ENCODE data around the gene AADAT. TPM values are rescaled to one million over a fixed set of nuclear protein-coding genes. Genes with fewer than 3 reads are reported as not detected.

Gene AADAT
- total RNA-seq, 1 experiment from 2014 or later = 8.4 TPM

DNA sequence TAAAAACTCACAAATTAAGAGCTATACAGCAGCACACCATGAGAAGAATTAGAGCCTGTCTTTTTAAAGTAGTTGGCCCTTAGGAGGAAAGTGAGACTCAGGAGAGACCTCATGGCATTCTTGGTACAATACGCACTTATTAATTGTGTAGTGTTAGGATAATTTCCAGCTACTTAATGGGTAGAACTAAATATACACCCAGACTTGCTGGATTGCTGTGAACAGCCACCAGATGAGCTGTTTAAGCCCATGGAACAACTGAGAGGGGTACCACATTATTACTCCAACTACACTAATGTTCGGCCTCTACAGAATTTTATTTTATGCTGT is 77.2 kb downstream of the AADAT start:
- Histone ChIP-seq H3K4me3 (ENCODE audit: low read depth, low read length) (no peak overlapping the region), H3K27me3 (replicated peaks; ENCODE audit: control insufficient read depth, insufficient read depth, low read length) (no peaks in the 10 kb centered on the region), H3K4me1 (no peaks in the 10 kb centered on the region), H3K36me3 (ENCODE audit: control insufficient read depth, insufficient read depth, low read length) (no peaks in the 10 kb centered on the region), H3K9me3 (no peaks in the 10 kb centered on the region; the same call in 1 of the 2 replicates)
- ChIA-PET POLR2A (no interaction called here), CTCF (no interaction called here)
- no peaks in the 10 kb centered on the region for H3K4me1 Mint-ChIP-seq (ENCODE audit: low read depth, unreplicated experiment)
- H3K4me3 Mint-ChIP-seq (ENCODE audit: unreplicated experiment) = no peak overlapping the region
- intact Hi-C loops (cut with micrococcal nuclease; ENCODE audit: unreplicated experiment) = no loop called here
- BruUV-seq (replicated peaks) = no TSS peak
- H3K36me3 Mint-ChIP-seq (ENCODE audit: insufficient read depth, unreplicated experiment) = no peaks in the 10 kb centered on the region
- H3K9me3 Mint-ChIP-seq (ENCODE audit: unreplicated experiment) = no peaks in the 10 kb centered on the region
- DNase-seq = no peak
- H3K27me3 Mint-ChIP-seq (ENCODE audit: insufficient read depth, unreplicated experiment) = peaks cover 2% of the 10 kb centered on the region
- H3K27ac Mint-ChIP-seq (ENCODE audit: unreplicated experiment) = no peak overlapping the region
- TF ChIP-seq, protein P1, sequence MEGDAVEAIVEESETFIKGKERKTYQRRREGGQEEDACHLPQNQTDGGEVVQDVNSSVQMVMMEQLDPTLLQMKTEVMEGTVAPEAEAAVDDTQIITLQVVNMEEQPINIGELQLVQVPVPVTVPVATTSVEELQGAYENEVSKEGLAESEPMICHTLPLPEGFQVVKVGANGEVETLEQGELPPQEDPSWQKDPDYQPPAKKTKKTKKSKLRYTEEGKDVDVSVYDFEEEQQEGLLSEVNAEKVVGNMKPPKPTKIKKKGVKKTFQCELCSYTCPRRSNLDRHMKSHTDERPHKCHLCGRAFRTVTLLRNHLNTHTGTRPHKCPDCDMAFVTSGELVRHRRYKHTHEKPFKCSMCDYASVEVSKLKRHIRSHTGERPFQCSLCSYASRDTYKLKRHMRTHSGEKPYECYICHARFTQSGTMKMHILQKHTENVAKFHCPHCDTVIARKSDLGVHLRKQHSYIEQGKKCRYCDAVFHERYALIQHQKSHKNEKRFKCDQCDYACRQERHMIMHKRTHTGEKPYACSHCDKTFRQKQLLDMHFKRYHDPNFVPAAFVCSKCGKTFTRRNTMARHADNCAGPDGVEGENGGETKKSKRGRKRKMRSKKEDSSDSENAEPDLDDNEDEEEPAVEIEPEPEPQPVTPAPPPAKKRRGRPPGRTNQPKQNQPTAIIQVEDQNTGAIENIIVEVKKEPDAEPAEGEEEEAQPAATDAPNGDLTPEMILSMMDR (IDR thresholded peaks at IDR 0.05; ENCODE audit: insufficient read depth in 1 of 2, low read depth in 1 of 2, low read length in 1 of 2, severe bottlenecking in 1 of 2, unreplicated experiment in 1 of 2) = no peak

DNA sequence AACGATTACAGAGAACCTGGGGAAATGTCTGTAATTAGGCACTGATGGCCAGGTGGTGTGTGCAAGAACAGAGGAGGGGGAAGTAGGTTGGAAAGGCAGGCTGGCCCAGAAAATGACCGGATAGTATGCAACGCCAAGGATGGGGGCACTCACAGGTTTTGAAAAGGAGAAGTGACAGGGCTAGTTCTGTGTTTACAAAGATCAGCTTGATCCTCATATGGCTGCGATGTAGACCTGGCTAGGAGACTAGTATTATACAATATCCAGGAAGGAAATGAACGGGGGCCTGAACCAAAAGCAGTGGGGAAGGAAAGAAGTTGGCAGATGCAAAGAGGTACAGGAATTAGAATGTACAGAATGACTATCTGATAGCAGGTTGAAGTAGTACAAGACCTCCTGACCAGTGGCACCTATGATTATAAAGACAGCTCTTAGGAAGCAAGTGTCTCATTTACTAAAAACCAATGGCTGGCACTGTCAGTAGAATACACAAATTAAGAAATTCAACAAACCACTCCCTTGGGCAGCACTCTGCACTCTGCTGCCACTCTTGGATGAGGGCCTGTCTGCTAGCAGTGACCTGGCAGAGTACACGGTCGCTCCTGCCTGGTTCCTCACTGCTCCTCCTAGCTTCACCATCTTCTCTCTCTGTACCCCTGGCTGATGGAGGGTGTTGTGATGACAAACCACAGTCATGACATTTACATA is 77.7 kb downstream of the AADAT start:
- TF ChIP-seq, protein P1 (IDR thresholded peaks at IDR 0.05; ENCODE audit: insufficient read depth in 1 of 2, low read depth in 1 of 2, low read length in 1 of 2, severe bottlenecking in 1 of 2, unreplicated experiment in 1 of 2) = no peak
- Mint-ChIP-seq H3K9me3 (ENCODE audit: unreplicated experiment) (no peaks in the 10 kb centered on the region), H3K36me3 (ENCODE audit: insufficient read depth, unreplicated experiment) (no peaks in the 10 kb centered on the region), H3K4me3 (ENCODE audit: unreplicated experiment) (no peak overlapping the region), H3K27me3 (ENCODE audit: insufficient read depth, unreplicated experiment) (peaks cover 2% of the 10 kb centered on the region), H3K4me1 (ENCODE audit: low read depth, unreplicated experiment) (no peaks in the 10 kb centered on the region), H3K27ac (ENCODE audit: unreplicated experiment) (no peak overlapping the region)
- ChIA-PET POLR2A (no interaction called here), CTCF (interaction anchor here (0.6 kb wide), 1 partner anchor 216 kb away, joined by 4 read pairs; no protein-coding TSS in a partner anchor)
- Histone ChIP-seq H3K27me3 (replicated peaks; ENCODE audit: control insufficient read depth, insufficient read depth, low read length) (no peaks in the 10 kb centered on the region), H3K9me3 (no peaks in the 10 kb centered on the region; the same call in 1 of the 2 replicates), H3K36me3 (ENCODE audit: control insufficient read depth, insufficient read depth, low read length) (no peaks in the 10 kb centered on the region), H3K4me1 (no peaks in the 10 kb centered on the region), H3K4me3 (ENCODE audit: low read depth, low read length) (no peak overlapping the region)
- no TSS peak for BruUV-seq (replicated peaks)
- intact Hi-C loops (cut with micrococcal nuclease; ENCODE audit: unreplicated experiment) = no loop called here
- DNase-seq = no peak

Other genes starting within 250 kb of the AADAT start
- gene MFAP3L, start 63.6 kb downstream of the AADAT start, total RNA-seq (2022) = 1.9 and 2.5 TPM in 2 replicates